ENCODE measurements around the gene ESYT2.
"Not testable (repeated sequence)": the region's sequence is repeated elsewhere in the genome, so short reads cannot be mapped to it uniquely, and the experiment has no call there.

ESYT2 gene

GRCh38 chr7:158849442-158849767, 20.1 kb upstream of the ESYT2 start:
- no peak overlapping the region for H3K4me3 ChIP-seq (ENCODE audit: low read depth, low read length)
- POLR2A ChIA-PET = no interaction called here
- CTCF ChIA-PET = no interaction called here
- DNase-seq (ENCODE audit: low read depth, low spot score) = no peak
- TF ChIP-seq, protein P1, sequence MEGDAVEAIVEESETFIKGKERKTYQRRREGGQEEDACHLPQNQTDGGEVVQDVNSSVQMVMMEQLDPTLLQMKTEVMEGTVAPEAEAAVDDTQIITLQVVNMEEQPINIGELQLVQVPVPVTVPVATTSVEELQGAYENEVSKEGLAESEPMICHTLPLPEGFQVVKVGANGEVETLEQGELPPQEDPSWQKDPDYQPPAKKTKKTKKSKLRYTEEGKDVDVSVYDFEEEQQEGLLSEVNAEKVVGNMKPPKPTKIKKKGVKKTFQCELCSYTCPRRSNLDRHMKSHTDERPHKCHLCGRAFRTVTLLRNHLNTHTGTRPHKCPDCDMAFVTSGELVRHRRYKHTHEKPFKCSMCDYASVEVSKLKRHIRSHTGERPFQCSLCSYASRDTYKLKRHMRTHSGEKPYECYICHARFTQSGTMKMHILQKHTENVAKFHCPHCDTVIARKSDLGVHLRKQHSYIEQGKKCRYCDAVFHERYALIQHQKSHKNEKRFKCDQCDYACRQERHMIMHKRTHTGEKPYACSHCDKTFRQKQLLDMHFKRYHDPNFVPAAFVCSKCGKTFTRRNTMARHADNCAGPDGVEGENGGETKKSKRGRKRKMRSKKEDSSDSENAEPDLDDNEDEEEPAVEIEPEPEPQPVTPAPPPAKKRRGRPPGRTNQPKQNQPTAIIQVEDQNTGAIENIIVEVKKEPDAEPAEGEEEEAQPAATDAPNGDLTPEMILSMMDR (IDR thresholded peaks at IDR 0.05; ENCODE audit: insufficient read depth, low read length, missing control alignments) = no peak

GRCh38 chr7:158847451-158847866, 18.1 kb upstream of the ESYT2 start:
- ChIA-PET POLR2A (interaction anchor here (1.3 kb wide), 1 partner anchor 17 kb away, joined by 3 read pairs; no protein-coding TSS in a partner anchor), CTCF (interaction anchor here (1.3 kb wide), 1 partner anchor 19 kb away, joined by 3 read pairs; no protein-coding TSS in a partner anchor)
- no peak for DNase-seq (ENCODE audit: low read depth, low spot score)
- H3K4me3 ChIP-seq (ENCODE audit: low read depth, low read length) = no peak overlapping the region
- TF ChIP-seq, protein P1 (IDR thresholded peaks at IDR 0.05; ENCODE audit: insufficient read depth, low read length, missing control alignments) = no peak

- TF ChIP-seq, protein P1 (IDR thresholded peaks at IDR 0.05; ENCODE audit: insufficient read depth, low read length, missing control alignments) = no peak
- ChIA-PET POLR2A (no interaction called here), CTCF (interaction anchor here (1.0 kb wide), 1 partner anchor 10 kb away, joined by 3 read pairs; no protein-coding TSS in a partner anchor)
- DNase-seq (ENCODE audit: low read depth, low spot score) = no peak
- no peak overlapping the region for H3K4me3 ChIP-seq (ENCODE audit: low read depth, low read length)
These were observed 17.0 kb upstream of the ESYT2 start for GRCh38 chr7:158846304-158846703.

DNA sequence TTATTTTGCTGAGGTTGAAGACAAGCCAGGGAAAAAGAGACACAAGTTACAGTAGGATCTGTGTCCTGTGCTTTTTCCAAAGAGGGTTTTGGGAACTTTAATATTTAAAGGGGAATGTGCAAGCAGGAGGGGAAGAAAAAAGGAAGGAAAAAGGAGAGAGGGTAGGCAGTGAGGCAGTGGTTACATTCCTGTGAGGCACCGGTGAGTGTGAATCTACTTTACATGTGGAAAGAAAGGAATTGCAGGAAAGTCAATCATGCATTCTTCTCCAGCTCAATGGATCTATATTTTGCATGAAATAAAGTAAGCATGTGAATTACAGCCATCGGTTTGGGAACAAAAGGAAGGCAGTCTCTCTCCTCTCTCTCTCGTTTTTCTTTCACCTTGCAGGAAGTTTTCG, 14.5 kb upstream of the ESYT2 start:
- TF ChIP-seq, protein P1 (IDR thresholded peaks at IDR 0.05; ENCODE audit: insufficient read depth, low read length, missing control alignments) = no peak
- CTCF ChIA-PET = no interaction called here

GRCh38 chr7:158842486-158842885, 13.2 kb upstream of the ESYT2 start:
- no peak overlapping the region for H3K4me3 ChIP-seq (ENCODE audit: low read depth, low read length)
- TF ChIP-seq, protein P1 (IDR thresholded peaks at IDR 0.05; ENCODE audit: insufficient read depth, low read length, missing control alignments) = no peak
- no peak for DNase-seq (ENCODE audit: low read depth, low spot score)
- ChIA-PET POLR2A (no interaction called here), CTCF (no interaction called here)

More for the DNA sequence above, 14.5 kb upstream of the ESYT2 start:
- DNase-seq (ENCODE audit: low read depth, low spot score) = no peak
- no peak overlapping the region for H3K4me3 ChIP-seq (ENCODE audit: low read depth, low read length)
- POLR2A ChIA-PET = no interaction called here

DNA sequence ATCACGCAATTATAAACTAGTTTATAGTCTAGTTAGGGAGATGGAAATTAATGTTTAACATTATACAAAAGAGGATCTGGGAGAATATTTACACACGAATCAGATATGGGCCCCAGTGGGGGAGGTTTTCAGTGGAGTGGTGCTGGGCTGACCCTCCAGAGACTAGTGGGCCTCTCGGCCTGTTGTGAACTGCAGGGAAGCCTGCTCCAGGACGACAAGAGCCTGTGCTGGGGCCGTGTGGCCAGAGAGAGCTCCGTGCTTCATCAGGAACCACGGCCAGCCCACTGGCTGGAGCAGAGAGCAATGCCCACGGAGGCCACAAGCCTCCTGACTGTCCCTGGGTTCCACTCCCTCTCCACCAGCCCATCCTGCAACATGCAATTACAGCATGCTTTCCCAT, 11.3 kb upstream of the ESYT2 start:
- DNase-seq (ENCODE audit: low read depth, low spot score) = no peak
- CTCF ChIA-PET = no interaction called here
- TF ChIP-seq, protein P1 (IDR thresholded peaks at IDR 0.05; ENCODE audit: insufficient read depth, low read length, missing control alignments) = no peak
- POLR2A ChIA-PET = no interaction called here
- H3K4me3 ChIP-seq (ENCODE audit: low read depth, low read length) = no peak overlapping the region

- H3K4me3 ChIP-seq (ENCODE audit: low read depth, low read length); POLR2A ChIA-PET; DNase-seq (ENCODE audit: low read depth, low spot score): not testable (repeated sequence)
- CTCF ChIA-PET = interaction anchor here (1.3 kb wide), 1 partner anchor 16 kb away, joined by 3 read pairs; no protein-coding TSS in a partner anchor
These were observed 9.9 kb upstream of the ESYT2 start for GRCh38 chr7:158839177-158839576.
